HL-60 (cell line): ENCODE results near the gene TSSK3.

ENCODE experiments used
- DNase-seq, 2 experiments: peaks; one replicate each; pipeline ENCODE4 v3.0.0-alpha.2; 2010 to 2020; ENCODE audit warnings: low read depth in 1 of 2, low spot score in 1 of 2
- H3K27ac ChIP-seq: fragments of 250-450 bp; sonication (Bioruptor Pico); replicated peaks from 2 replicates; pipeline ENCODE4 v1.5.1; 2020; ENCODE audit warnings: mild to moderate bottlenecking, moderate library complexity
- H3K27me3 ChIP-seq: fragments of 250-450 bp; sonication (Bioruptor Pico); 2 replicates; pipeline ENCODE4 v1.5.1; 2021; ENCODE audit warnings: mild to moderate bottlenecking, moderate library complexity; ENCODE audit not compliant: insufficient read depth, poor library complexity, severe bottlenecking
- H3K4me3 ChIP-seq: replicated peaks from 2 replicates; pipeline ENCODE4 v1.5.1; 2011; ENCODE audit warnings: mild to moderate bottlenecking, control low read depth, low read length; ENCODE audit not compliant: insufficient read depth
- GABPA ChIP-seq: IDR thresholded peaks from 2 replicates; pipeline ENCODE4 v1.6.1; 2012; ENCODE audit warnings: low read depth
- POLR2AphosphoS5 ChIP-seq: IDR thresholded peaks from 2 replicates; pipeline ENCODE4 v1.6.1; 2012; ENCODE audit warnings: low read depth
- SPI1 ChIP-seq: IDR thresholded peaks from 2 replicates; pipeline ENCODE4 v1.6.1; 2012; ENCODE audit warnings: low read depth, mild to moderate bottlenecking, borderline replicate concordance
- TF ChIP-seq, protein P1 (sequence below): IDR thresholded peaks from 2 replicates; pipeline ENCODE4 v1.6.1; 2012; ENCODE audit warnings: low read depth; ENCODE audit not compliant: insufficient replicate concordance
- TF ChIP-seq, protein P2 (sequence below): IDR thresholded peaks from one replicate; pipeline ENCODE4 v1.5.1; 2011; ENCODE audit warnings: low read length, control low read depth, inconsistent platforms; ENCODE audit not compliant: insufficient read depth

TSSK3 gene

DNA sequence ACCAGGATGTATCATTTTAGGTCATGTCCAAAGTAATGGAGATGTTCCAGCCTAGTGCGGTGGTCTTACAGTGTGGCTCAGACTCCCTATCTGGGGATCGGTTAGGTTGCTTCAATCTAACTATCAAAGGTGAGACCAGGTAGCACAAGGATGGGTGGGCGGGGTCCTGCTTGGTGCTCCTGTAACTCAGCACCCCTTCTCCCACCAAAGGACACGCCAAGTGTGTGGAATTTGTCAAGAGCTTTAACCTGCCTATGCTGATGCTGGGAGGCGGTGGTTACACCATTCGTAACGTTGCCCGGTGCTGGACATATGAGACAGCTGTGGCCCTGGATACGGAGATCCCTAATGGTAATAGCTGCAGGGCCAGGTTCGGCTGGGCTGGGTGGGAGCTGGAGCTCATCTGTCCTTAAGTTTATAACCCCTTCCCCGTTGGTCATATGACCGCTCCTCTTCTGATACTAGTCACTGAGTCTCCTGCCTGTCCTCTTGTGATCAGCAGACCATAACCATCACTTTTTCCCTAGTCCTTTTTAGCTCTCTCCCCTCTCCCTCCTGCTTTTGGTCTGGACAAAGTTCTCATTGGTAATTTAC lies 31.7 kb upstream of the TSSK3 start:
- Histone ChIP-seq H3K27ac (no peak overlapping the region), H3K4me3 (no peak overlapping the region), H3K27me3 (no peaks in the 10 kb centered on the region)
- no peak for DNase-seq
- TF ChIP-seq, protein P1, sequence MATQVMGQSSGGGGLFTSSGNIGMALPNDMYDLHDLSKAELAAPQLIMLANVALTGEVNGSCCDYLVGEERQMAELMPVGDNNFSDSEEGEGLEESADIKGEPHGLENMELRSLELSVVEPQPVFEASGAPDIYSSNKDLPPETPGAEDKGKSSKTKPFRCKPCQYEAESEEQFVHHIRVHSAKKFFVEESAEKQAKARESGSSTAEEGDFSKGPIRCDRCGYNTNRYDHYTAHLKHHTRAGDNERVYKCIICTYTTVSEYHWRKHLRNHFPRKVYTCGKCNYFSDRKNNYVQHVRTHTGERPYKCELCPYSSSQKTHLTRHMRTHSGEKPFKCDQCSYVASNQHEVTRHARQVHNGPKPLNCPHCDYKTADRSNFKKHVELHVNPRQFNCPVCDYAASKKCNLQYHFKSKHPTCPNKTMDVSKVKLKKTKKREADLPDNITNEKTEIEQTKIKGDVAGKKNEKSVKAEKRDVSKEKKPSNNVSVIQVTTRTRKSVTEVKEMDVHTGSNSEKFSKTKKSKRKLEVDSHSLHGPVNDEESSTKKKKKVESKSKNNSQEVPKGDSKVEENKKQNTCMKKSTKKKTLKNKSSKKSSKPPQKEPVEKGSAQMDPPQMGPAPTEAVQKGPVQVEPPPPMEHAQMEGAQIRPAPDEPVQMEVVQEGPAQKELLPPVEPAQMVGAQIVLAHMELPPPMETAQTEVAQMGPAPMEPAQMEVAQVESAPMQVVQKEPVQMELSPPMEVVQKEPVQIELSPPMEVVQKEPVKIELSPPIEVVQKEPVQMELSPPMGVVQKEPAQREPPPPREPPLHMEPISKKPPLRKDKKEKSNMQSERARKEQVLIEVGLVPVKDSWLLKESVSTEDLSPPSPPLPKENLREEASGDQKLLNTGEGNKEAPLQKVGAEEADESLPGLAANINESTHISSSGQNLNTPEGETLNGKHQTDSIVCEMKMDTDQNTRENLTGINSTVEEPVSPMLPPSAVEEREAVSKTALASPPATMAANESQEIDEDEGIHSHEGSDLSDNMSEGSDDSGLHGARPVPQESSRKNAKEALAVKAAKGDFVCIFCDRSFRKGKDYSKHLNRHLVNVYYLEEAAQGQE = no peak
- TF ChIP-seq SPI1 = no peak
- TF ChIP-seq, protein P2, sequence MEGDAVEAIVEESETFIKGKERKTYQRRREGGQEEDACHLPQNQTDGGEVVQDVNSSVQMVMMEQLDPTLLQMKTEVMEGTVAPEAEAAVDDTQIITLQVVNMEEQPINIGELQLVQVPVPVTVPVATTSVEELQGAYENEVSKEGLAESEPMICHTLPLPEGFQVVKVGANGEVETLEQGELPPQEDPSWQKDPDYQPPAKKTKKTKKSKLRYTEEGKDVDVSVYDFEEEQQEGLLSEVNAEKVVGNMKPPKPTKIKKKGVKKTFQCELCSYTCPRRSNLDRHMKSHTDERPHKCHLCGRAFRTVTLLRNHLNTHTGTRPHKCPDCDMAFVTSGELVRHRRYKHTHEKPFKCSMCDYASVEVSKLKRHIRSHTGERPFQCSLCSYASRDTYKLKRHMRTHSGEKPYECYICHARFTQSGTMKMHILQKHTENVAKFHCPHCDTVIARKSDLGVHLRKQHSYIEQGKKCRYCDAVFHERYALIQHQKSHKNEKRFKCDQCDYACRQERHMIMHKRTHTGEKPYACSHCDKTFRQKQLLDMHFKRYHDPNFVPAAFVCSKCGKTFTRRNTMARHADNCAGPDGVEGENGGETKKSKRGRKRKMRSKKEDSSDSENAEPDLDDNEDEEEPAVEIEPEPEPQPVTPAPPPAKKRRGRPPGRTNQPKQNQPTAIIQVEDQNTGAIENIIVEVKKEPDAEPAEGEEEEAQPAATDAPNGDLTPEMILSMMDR = no peak
- no peak for TF ChIP-seq GABPA
- TF ChIP-seq POLR2AphosphoS5 = no peak

DNA sequence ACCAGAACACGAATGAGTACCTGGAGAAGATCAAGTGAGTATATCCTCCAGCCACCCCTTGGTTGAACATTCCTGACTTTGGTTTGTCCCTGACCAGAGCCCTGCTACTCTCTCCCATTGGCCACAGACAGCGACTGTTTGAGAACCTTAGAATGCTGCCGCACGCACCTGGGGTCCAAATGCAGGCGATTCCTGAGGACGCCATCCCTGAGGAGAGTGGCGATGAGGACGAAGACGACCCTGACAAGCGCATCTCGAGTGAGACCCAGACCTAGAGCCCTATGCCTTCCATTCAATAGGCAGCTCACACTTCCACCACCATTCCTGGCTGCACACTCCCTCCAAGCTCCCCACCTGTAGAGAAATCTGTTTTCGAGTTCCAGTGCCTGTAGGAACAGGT lies 30.8 kb upstream of the TSSK3 start:
- DNase-seq = no peak
- Histone ChIP-seq H3K4me3 (no peak overlapping the region), H3K27me3 (no peaks in the 10 kb centered on the region), H3K27ac (no peak overlapping the region)
- TF ChIP-seq GABPA (no peak), POLR2AphosphoS5 (no peak), SPI1 (no peak)
- TF ChIP-seq, protein P2 = no peak
- TF ChIP-seq, protein P1 = no peak

DNA sequence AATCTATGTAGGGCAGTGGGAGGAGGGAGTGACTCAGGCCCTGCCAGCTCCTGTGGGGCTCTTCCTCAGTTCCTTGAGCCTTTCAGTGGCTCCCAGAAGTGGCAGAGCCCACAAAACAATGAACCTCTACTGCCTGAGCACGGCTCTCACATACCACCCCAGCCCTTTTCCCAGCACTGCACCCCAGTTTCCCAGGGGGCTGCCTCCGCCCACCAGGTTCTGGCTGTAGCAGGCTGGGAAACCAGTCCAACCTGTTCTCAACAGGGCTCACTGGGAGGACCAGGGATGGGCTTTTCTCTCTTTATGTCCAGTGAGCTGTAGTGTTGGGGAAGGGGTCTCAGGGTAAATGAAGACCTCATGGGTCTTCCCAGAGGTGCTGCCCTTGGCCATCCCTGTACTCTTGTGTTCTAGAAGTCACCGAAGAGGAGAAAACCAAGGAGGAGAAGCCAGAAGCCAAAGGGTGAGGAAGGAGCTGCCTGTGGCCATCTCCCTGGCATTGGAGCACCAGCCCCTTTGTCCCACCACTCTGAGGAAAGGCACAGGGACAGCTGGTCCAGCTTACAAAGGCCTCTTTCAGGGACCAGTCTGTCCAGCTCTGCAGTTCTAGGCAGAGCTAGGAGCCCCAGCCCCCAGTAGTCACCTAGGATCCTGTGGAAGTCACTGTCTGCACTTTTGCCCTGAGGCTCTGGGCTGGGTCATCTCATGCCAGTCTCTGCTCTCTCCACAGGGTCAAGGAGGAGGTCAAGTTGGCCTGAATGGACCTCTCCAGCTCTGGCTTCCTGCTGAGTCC lies 29.9 kb upstream of the TSSK3 start:
- TF ChIP-seq POLR2AphosphoS5 = no peak
- TF ChIP-seq, protein P2 = no peak
- TF ChIP-seq GABPA = no peak
- TF ChIP-seq, protein P1 = no peak
- TF ChIP-seq SPI1 = no peak
- no peak overlapping the region for H3K4me3 ChIP-seq
- H3K27ac ChIP-seq = no peak overlapping the region
- no peak for DNase-seq
- H3K27me3 ChIP-seq = no peaks in the 10 kb centered on the region
